ENCODE data around the gene IGFLR1. TPM values are rescaled to one million over a fixed set of nuclear protein-coding genes. Genes with fewer than 3 reads are reported as not detected.

IGFLR1 gene
- total and polyA plus RNA-seq, 8 donors: 1.3 to 17.3 (median 7.3) TPM

DNA sequence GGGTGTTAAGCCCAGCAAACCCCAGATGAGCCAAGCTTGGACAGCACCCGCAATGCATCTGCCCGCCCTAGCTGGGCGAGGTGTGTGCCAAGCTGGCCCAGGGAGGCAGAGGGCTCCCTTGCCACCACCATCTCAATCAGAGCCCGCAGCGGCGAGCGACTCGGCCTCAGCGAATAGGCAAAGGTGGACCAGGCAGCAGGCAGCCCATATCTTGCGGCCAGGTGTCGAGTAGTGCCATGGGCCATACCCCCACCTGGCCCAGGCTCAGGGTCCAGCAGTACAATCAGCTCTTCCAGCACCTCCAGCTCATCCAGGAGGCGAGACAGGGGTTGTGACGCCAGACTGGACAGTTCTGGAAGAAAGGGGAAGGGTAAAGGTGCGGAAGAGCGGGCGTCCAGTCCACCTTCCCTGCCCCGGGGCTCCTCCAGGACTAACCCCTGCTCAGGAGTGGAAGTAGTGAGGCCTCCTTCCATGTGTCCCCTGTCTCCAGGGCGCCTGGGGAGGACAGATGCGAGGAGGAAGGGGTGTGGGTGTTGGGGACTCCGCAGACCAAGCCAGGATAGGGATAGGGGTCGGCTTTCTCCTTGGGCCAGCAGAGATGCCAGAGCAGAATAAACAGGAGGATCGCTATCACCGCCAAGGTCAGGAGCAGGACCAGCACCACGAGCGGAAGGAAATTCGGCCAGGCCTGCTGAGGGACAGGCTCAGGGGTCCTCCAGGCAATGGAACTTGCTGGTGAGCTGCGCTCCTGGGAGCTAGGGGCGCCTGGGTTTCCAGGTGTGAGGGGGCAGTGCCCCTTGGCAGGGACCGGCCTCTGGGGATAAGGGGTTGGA is 2.8 kb downstream of the IGFLR1 start:
- TF ChIP-seq, protein P1, sequence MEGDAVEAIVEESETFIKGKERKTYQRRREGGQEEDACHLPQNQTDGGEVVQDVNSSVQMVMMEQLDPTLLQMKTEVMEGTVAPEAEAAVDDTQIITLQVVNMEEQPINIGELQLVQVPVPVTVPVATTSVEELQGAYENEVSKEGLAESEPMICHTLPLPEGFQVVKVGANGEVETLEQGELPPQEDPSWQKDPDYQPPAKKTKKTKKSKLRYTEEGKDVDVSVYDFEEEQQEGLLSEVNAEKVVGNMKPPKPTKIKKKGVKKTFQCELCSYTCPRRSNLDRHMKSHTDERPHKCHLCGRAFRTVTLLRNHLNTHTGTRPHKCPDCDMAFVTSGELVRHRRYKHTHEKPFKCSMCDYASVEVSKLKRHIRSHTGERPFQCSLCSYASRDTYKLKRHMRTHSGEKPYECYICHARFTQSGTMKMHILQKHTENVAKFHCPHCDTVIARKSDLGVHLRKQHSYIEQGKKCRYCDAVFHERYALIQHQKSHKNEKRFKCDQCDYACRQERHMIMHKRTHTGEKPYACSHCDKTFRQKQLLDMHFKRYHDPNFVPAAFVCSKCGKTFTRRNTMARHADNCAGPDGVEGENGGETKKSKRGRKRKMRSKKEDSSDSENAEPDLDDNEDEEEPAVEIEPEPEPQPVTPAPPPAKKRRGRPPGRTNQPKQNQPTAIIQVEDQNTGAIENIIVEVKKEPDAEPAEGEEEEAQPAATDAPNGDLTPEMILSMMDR (IDR thresholded peaks at IDR 0.05): no peak
- ATAC-seq (no peak), FAIRE-seq (no peak), DNase-seq (peak in 3 of 6 donors; percentile 39 to 79 (median 50))
- Histone ChIP-seq H3K36me3 (peaks cover 0 to 10% (median 5%) of the 10 kb centered on the region in 3 donors), H3K4me1 (peaks cover 2 to 8% (median 6%) of the 10 kb centered on the region in 3 donors), H3K27me3 (no peaks in the 10 kb centered on the region), H3K4me3 (peak overlapping the region; percentile 27 to 60 (median 54)), H3K27ac (peak overlapping the region; percentile 42 to 80 (median 78)), H3K9me3 (no peaks in the 10 kb centered on the region)
- intact Hi-C loops (cut with DNase I): no loop called here
- whole genome bisulfite sequencing, 2 donors: 58 to 66% methylated on average over 29 of the region's 29 CpGs

DNA sequence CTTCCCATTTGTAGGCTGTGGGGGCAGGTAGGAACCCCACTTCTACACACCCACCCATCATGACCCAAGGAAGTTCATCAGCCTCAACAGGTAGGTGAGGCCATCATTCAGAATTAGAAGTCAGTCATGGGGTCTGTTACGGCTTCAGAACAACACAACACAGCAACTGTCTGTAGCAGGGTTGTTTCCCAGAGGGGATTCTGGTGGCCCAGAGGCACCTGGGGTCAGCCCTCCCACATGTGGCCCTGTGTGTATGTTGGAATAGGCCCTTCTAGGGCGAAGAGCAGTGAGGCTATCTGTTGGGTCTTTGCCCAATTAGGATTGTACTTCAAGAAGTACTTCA is 3.4 kb downstream of the IGFLR1 start:
- H3K27me3 ChIP-seq: no peaks in the 10 kb centered on the region
- H3K4me3 ChIP-seq: no peak overlapping the region
- TF ChIP-seq, protein P1 (IDR thresholded peaks at IDR 0.05): no peak
- intact Hi-C loops (cut with DNase I): no loop called here
- DNase-seq: no peak
- H3K27ac ChIP-seq: peak overlapping the region in 1 of 4 donors; percentile 17
- WGBS, 2 donors: 68 to 81% methylated on average over 2 of the region's 2 CpGs
- H3K9me3 ChIP-seq: no peaks in the 10 kb centered on the region
- H3K4me1 ChIP-seq: peaks cover 0 to 4% (median 0%) of the 10 kb centered on the region in 3 donors
- FAIRE-seq: no peak
- ATAC-seq: no peak
- H3K36me3 ChIP-seq: peaks cover 0 to 10% (median 5%) of the 10 kb centered on the region in 3 donors

DNA sequence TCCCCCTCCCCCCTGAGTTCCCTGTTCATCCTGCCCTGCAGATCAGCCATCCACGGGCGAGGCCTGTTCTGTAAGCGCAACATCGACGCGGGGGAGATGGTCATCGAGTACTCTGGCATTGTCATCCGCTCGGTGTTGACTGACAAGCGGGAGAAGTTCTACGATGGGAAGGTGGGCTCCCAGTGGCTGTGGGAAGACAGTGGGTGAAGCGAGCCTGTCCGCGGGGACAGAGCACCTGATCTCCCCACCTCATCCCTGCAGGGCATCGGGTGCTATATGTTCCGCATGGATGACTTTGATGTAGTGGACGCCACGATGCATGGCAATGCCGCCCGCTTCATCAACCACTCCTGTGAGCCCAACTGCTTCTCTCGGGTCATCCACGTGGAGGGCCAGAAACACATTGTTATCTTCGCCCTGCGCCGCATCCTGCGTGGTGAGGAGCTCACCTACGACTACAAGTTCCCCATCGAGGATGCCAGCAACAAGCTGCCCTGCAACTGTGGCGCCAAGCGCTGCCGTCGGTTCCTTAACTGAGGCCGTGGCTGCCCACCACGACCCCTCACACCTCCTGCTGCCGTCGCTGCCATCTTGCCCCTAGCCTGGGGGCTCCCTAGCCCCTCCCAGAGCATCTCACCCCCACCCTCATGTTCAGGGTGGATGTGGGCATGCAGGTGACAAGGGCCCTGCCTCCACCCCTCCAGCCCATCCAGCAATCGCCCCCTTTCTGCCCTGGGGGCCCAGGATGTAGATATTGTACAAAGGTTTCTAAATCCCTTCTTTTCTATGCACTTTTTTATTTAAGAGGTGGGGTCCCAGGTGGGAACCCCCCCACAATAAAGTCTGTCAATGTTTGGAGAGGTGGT is 4.0 kb downstream of the IGFLR1 start:
- Histone ChIP-seq H3K27ac (no peak overlapping the region), H3K27me3 (no peaks in the 10 kb centered on the region), H3K36me3 (peaks cover 0 to 10% (median 5%) of the 10 kb centered on the region in 3 donors), H3K9me3 (no peaks in the 10 kb centered on the region), H3K4me1 (peaks cover 0 to 4% (median 0%) of the 10 kb centered on the region in 3 donors), H3K4me3 (no peak overlapping the region)
- TF ChIP-seq, protein P1 (IDR thresholded peaks at IDR 0.05): no peak
- no peak for FAIRE-seq
- ATAC-seq: no peak
- 92% methylated on average over 37 of the region's 37 CpGs for WGBS, 2 donors
- intact Hi-C loops (cut with DNase I): no loop called here
- DNase-seq: peak in 2 of 6 donors; percentile 46 to 71

- DNase-seq: peak in 2 of 6 donors; percentile 35 to 52
- Histone ChIP-seq H3K36me3 (peaks cover 4 to 16% (median 5%) of the 10 kb centered on the region in 3 donors), H3K27ac (no peak overlapping the region), H3K27me3 (no peaks in the 10 kb centered on the region), H3K4me3 (no peak overlapping the region), H3K4me1 (peaks cover 0 to 4% (median 0%) of the 10 kb centered on the region in 3 donors), H3K9me3 (no peaks in the 10 kb centered on the region)
- WGBS, 2 donors: 90 to 92% methylated on average over 22 of the region's 22 CpGs
- intact Hi-C loops (cut with DNase I): no loop called here
- no peak for FAIRE-seq
- no peak for ATAC-seq
- TF ChIP-seq, protein P1 (IDR thresholded peaks at IDR 0.05): no peak
Observed at GRCh38 chr19:35736913-35737886, 5.1 kb downstream of the IGFLR1 start.

Data from pancreas (tissue), 10 donors.